SK-N-MC (cell line): ENCODE measurements around the gene TSHZ2.

Source experiments
- EZH2 ChIP-seq: fragments of 200-600 bp; sonication (generic); IDR thresholded peaks from one replicate; pipeline ENCODE4 v1.6.1; 2017; ENCODE audit warnings: antibody characterized with exemption
- FOXP2 ChIP-seq: optimal IDR thresholded peaks from 2 replicates; pipeline ENCODE3; 2011; ENCODE audit warnings: mild to moderate bottlenecking, moderate library complexity; ENCODE audit not compliant: insufficient read depth; ENCODE audit errors: extremely low read length, control extremely low read depth
- POLR2AphosphoS5 ChIP-seq: IDR thresholded peaks from 2 replicates; pipeline ENCODE4 v1.6.1; 2012; ENCODE audit warnings: mild to moderate bottlenecking, low read depth, low read length, borderline replicate concordance

GRCh38 chr20:53205046-53205445 lies 232.9 kb downstream of the TSHZ2 start:
- TF ChIP-seq POLR2AphosphoS5: no peak
- TF ChIP-seq EZH2: no peak
- TF ChIP-seq FOXP2: no peak
